Hematopoietic multipotent progenitor cell treated with erythropoietin and hydrocortisone succinate and interleukin-3 and kit ligand, for 17 days (in vitro differentiated cells): ENCODE measurements around the gene AKAP13.

Source experiments
- DNase-seq: peaks from one replicate; pipeline ENCODE4 v3.0.0-alpha.2; 2015; ENCODE audit warnings: low spot score

The AKAP13 gene

GRCh38 chr15:85386261-85386660 is 5.9 kb downstream of the AKAP13 start:
- no peak for DNase-seq

GRCh38 chr15:85388566-85389305 is 8.3 kb downstream of the AKAP13 start:
- no peak for DNase-seq

- no peak for DNase-seq
Measured at GRCh38 chr15:85389306-85389650, 8.9 kb downstream of the AKAP13 start.

GRCh38 chr15:85389772-85390171 is 9.4 kb downstream of the AKAP13 start:
- no peak for DNase-seq

- no peak for DNase-seq
Measured at GRCh38 chr15:85393210-85393609, 12.8 kb downstream of the AKAP13 start.

GRCh38 chr15:85394554-85395333 is 14.3 kb downstream of the AKAP13 start:
- no peak for DNase-seq

GRCh38 chr15:85396554-85396953 is 16.2 kb downstream of the AKAP13 start:
- DNase-seq: no peak

- no peak for DNase-seq
Measured at GRCh38 chr15:85397151-85397550, 16.7 kb downstream of the AKAP13 start.

- no peak for DNase-seq
Measured at GRCh38 chr15:85397926-85398325, 17.5 kb downstream of the AKAP13 start.

- no peak for DNase-seq
Measured at GRCh38 chr15:85398822-85399221, 18.4 kb downstream of the AKAP13 start.

GRCh38 chr15:85399627-85400026 is 19.2 kb downstream of the AKAP13 start:
- no peak for DNase-seq

- DNase-seq: no peak
Measured at GRCh38 chr15:85400606-85401005, 20.2 kb downstream of the AKAP13 start.

- DNase-seq: no peak
Measured at GRCh38 chr15:85401108-85401774, 20.8 kb downstream of the AKAP13 start.

- DNase-seq: no peak
Measured at GRCh38 chr15:85402195-85402881, 21.9 kb downstream of the AKAP13 start.

- DNase-seq: no peak
Measured at GRCh38 chr15:85403745-85404144, 23.3 kb downstream of the AKAP13 start.

- DNase-seq: no peak
Measured at GRCh38 chr15:85404176-85404917, 23.9 kb downstream of the AKAP13 start.

- no peak for DNase-seq
Measured at GRCh38 chr15:85404918-85405866, 24.8 kb downstream of the AKAP13 start.

GRCh38 chr15:85406916-85407315 is 26.5 kb downstream of the AKAP13 start:
- DNase-seq: no peak

- no peak for DNase-seq
Measured at GRCh38 chr15:85407421-85408269, 27.2 kb downstream of the AKAP13 start.
